Kidney glomerular epithelial cell (primary cell): ENCODE measurements around the gene EXOC1.
A peak's percentile ranks its signal among the peaks of the same experiment; 100 is the strongest.

Experiments used
- DNase-seq: peaks from one replicate; lab custom pipeline; 2025; lab: John Stamatoyannopoulos, UW

The EXOC1 gene

DNA sequence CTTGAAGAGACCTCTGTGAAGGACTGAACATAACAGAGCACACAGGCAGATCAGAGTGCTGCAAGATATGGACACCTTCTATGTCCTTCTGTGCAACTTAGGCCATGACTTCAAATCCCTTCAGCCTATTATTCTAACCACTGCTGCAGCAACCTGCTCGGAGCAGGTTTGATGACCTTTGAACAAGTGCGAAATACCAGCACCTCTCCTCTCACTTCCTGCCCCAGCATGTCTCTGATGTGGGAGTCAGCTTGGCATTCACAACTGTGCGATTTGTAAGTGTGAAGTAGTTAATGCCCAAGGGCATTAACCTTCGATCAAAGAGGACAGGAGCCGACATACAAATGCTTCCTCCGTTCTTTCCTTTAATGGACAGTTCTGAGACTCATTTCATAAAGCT lies 1.6 kb upstream of the EXOC1 start:
- DNase-seq = no peak

- DNase-seq = peak; percentile 2
These were observed 681 bp downstream of the EXOC1 start for GRCh38 chr4:55854129-55854528.

GRCh38 chr4:55857586-55857985 lies 4.1 kb downstream of the EXOC1 start:
- no peak for DNase-seq

DNA sequence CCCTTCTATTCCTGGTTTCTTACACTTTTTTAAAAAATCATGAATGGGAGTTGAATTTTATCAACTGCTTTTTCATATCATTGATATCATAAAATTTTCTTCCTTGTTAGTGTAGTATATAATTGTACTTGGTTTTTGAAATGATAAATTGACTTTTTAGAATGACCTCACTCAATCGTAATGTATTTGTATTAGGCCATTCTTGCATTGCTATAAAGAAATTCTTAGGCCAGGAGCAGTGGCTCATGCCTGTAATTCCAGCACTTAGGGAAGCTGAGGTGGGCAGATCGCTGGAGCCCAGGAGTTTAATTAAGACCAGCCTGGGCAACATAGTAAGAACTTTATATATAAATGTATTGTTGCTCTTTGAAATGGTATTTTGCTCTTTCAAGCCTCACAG lies 6.3 kb downstream of the EXOC1 start:
- DNase-seq = no peak

DNA sequence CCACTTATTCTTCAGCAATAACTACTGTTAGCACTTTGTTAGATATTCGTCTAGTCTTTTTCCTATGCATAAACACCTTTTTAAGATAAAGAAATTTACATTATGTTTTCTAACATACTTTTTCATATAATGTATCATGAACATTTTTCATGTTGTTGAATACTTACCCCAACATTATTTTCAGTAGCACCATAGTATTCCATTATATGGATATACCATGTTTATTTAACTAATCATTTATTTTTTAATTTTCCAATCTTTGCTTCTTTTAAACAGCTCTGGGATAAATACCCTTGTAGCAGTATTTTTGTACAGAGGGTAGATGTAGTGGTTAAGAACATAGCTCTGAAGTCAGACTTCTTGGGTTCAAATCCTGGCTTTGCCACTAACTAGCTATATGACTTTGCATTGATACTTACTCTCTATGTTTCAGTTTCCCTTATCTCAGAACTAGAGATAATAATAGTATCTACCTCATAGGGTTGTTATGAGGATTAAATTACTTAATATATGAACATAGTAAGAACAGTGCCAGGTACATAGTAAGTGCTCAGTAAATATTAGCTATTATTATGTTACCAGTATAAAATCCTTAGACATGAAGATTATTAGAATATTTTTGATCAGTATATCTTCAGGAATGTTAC lies 11.3 kb downstream of the EXOC1 start:
- no peak for DNase-seq

DNA sequence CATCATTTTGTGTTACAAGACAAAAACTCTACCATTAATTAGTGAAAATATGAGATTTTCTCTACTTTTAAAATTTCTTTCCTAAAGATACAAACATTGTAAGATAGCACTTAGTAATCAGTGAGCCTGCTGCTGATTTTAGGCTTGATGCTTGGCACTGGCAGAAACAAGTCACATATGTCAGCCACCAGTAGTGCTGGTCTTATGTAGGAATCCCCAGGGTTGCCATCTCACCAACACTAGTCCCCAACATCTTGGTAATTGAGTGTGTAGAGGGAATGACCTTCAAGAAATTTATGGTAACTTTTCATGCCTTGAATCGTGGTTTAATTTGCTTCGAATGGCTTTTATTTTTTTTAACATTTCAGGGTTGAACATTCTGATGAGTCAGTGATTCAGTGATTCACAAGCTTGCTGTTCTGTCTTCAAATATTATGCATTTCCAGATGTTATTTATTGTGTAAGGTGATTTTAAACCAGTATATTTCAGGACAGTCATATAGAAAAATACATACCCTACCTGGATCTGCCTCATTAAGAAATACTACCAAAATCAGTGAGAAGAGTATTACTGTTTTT lies 11.9 kb downstream of the EXOC1 start:
- peak; percentile 50 for DNase-seq

GRCh38 chr4:55866290-55866907 lies 13.0 kb downstream of the EXOC1 start:
- peak; percentile 76 for DNase-seq

DNA sequence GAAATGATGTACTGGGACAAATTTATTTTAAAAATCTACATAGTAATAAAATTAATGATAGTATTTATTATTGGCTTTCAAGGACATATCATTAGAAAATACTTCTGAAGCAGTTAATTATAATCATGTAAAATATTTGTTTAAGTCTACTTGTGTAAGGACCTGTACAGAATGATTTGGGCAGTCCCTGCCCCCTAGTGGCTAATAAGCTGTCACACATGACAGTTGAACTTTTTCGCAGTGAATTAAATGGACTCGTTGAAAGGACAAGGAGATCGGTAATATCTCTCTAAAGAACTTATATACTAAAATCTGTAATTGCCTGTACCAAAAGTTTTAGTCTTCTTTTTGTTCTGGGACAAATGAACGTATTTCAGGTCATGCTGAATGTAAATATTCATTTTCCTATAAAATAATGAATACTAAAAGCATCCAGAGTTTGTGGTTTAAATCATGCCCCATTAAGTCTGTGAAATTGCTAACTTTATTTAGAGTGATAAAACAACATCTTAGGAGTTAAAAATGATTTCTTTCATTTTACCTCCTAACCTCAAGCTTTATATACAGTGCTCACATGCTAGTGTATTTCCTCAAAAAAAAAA lies 13.6 kb downstream of the EXOC1 start:
- DNase-seq = peak; percentile 46

DNA sequence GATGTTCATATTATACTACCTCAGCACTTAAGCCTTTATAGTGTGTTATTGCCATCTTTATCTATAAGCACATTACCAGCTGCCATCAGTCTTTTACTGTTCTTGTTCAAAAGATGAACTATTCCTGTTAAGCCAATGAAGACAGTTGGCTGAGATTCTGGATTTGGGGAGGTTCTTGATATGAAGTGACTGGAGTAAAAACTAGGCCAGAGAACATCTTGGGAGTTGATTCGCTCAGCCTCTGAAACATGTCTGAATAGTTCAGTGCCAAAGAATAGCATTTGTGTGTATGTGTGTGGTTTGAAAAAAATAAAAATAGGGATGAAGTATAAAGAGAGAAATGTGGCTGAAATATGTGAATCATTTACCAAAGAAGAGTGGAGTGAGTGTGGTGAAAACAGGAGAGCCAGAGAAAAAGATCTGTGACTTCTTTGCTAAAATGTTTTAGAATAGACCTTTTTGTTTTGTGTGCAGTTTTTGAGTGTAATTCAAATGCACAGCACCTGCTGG lies 15.2 kb downstream of the EXOC1 start:
- DNase-seq = no peak

- DNase-seq = no peak
These were observed 17.9 kb downstream of the EXOC1 start for GRCh38 chr4:55871299-55871800.

- DNase-seq = no peak
These were observed 21.4 kb downstream of the EXOC1 start for GRCh38 chr4:55874831-55875230.

GRCh38 chr4:55876387-55876786 lies 22.9 kb downstream of the EXOC1 start:
- no peak for DNase-seq

DNA sequence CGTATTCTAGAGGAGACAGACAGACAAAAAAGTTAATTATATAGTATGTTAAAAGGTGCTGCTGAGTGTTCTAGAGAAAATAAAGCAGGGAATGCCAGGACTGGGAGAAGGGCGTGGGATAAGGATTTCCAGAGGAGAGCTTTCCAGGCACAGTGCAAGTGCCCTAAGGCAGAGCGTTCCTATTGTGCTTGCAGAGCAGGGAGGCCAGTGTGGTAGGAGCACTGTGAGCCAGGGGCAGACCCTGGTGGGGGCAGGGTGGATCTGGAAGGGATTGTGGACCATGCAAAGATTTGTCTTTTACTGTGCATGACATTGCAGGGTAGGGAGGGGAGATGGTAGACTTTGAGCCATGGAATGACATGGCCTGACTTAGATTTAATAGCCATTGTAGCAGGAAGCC lies 25.8 kb downstream of the EXOC1 start:
- no peak for DNase-seq

DNA sequence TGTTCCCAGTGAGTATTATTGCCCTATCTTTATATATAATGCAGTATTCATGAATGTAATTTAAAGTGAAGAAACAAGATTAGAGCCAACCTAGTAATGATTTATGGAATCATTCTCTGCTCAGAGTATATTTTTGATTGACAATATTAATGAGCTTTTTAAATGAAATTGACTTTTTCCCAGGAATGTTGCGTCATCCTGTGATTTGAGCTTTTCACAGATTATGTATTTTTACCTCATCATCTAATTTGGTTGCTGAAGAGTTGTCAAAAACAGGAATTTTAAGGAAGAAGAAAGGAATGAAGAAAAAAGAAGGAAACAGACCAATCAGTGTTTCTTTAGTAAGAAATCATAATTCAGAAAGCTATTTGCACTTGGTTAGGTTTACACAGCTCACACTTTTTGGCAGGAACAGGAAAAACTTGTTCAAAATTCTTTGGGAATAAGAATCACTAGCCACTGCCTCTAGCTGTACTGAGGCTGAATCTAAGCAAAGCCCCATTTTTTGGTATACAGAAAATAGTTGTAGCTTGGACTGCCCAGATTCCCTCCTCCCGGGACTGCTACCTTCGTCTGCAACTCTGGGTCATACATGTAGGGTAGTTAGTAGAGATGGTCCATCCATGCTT lies 27.3 kb downstream of the EXOC1 start:
- no peak for DNase-seq

DNA sequence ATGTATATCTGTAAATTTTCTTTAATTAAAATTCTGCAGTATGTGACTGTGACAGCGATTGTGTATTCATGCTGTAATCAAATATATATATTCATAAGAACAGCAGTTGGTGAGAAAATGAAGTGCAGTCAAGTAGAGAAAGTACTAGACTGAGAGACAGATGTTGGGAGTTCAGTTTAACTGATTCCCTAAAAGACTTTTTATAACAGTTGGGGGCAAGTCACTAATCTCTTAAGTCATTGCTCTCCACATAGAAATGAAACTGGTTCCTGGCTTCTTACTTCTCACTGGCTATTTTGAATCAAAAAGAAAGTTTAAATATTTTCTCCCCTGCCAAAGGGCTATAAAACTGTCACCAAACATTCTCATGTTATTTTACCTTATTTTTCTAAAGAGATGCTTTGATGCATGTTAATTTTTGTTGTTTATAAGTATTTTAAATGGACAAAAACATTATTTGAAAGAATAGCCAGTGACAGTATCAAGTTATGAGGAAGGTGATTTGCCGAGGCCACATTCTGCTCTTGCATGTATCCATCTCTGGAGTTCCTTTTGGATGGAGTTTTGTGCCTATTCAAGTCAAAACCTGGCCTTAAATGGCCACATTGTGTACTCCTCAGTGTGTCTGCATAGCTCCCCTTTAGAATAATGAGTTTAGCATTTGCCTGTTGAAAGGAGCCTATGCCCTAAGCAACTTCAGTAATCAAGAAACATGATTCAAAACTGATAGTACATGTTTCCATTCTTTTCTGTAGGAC lies 30.8 kb downstream of the EXOC1 start:
- no peak for DNase-seq

- no peak for DNase-seq
These were observed 31.4 kb downstream of the EXOC1 start for GRCh38 chr4:55884851-55885219.

DNA sequence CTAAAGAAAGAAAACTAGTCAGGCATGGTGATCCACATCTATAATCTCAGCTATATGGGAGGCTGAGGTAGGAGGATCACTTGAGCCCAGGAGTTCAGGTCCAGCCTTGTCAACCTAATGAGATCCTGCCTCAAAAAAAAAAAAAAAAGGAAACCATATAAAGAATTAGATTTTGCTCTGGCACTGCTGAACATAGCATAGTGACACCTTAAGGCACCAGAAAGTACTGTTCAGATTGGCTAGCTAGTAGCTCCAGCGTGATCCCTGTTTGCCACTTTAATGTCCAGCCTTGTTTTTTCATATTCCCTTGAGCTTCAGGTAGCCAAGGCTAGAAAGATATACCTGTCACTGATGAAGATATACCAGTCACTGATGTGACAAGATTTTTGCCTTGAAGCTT lies 34.1 kb downstream of the EXOC1 start:
- no peak for DNase-seq

GRCh38 chr4:55892156-55892555 lies 38.7 kb downstream of the EXOC1 start:
- DNase-seq = no peak

DNA sequence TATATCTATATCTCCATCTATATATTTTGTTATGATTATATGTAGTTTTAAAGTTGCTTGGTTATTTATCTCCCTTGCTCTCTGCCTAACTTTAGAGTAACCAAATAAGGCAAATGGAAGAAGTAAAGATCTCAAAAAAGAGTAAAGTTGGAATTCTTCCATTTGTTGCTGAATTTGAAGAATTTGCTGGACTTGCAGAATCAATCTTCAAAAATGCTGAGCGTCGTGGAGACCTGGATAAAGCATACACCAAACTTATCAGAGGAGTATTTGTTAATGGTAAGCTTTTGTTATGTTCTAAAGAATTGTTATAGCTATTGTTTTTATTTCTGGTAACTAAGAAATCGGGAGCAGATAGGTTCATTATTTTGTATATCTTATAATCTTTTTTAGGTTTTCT lies 43.2 kb downstream of the EXOC1 start:
- DNase-seq = no peak

- no peak for DNase-seq
These were observed 49.2 kb downstream of the EXOC1 start for GRCh38 chr4:55902677-55903076.

DNA sequence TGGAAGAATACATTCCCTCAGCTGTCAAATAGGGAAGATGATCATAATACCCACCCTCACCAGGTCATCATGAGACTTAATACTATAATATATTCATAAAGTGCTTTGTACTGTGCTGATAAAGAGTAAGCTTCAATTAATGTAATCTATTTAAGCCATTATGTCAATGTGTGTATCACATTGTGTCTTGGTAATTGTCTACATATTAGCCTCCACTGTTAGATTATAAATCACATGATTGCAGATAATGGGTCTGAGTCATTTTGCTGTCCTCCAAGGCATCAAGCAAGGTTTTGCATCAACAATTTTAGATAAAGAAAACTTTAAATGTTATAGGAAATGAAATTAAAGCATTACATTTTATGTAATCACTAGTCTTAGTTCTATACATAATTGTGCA lies 50.1 kb downstream of the EXOC1 start:
- no peak for DNase-seq

GRCh38 chr4:55904576-55904975 lies 51.1 kb downstream of the EXOC1 start:
- no peak for DNase-seq
